Activated T-cell treated with anti-CD3 and anti-CD28 coated beads, Interleukin-2, amount 50 U/mL, for 1 hour (primary cell): ENCODE results near the gene TMEM108.

Source experiments
- DNase-seq: peaks from one replicate; pipeline ENCODE4 v3.0.0-alpha.2; 2020

Gene TMEM108

GRCh38 chr3:133394561-133395311 lies 356.5 kb downstream of the TMEM108 start:
- DNase-seq: no peak

- DNase-seq: no peak
These were observed 358.7 kb downstream of the TMEM108 start for GRCh38 chr3:133396906-133397305.

GRCh38 chr3:133400006-133400515 lies 361.9 kb downstream of the TMEM108 start, which contains the start of gene BFSP2:
Gene BFSP2 (plus strand): TSS chr3:133400056. CDS start chr3:133400084, 28 bp downstream.
- DNase-seq: no peak

GRCh38 chr3:133401374-133402135 lies 363.4 kb downstream of the TMEM108 start:
- no peak for DNase-seq

GRCh38 chr3:133404920-133405319 lies 366.7 kb downstream of the TMEM108 start:
- DNase-seq: no peak

GRCh38 chr3:133408366-133408765 lies 370.2 kb downstream of the TMEM108 start:
- DNase-seq: no peak

- DNase-seq: no peak
These were observed 370.8 kb downstream of the TMEM108 start for GRCh38 chr3:133408961-133409360.

- DNase-seq: no peak
These were observed 372.2 kb downstream of the TMEM108 start for GRCh38 chr3:133410191-133410892.

GRCh38 chr3:133412183-133413132 lies 374.3 kb downstream of the TMEM108 start:
- DNase-seq: no peak

GRCh38 chr3:133413161-133414020 lies 375.2 kb downstream of the TMEM108 start:
- no peak for DNase-seq

- no peak for DNase-seq
These were observed 375.8 kb downstream of the TMEM108 start for GRCh38 chr3:133414021-133414392.

- no peak for DNase-seq
These were observed 380.2 kb downstream of the TMEM108 start for GRCh38 chr3:133418361-133418760.

- no peak for DNase-seq
These were observed 381.1 kb downstream of the TMEM108 start for GRCh38 chr3:133419151-133419909.

GRCh38 chr3:133424937-133425869 lies 387.0 kb downstream of the TMEM108 start:
- no peak for DNase-seq

- DNase-seq: no peak
These were observed 387.7 kb downstream of the TMEM108 start for GRCh38 chr3:133425898-133426297.

GRCh38 chr3:133426721-133427120 lies 388.5 kb downstream of the TMEM108 start:
- no peak for DNase-seq

GRCh38 chr3:133428552-133428951 lies 390.4 kb downstream of the TMEM108 start:
- no peak for DNase-seq

- DNase-seq: no peak
These were observed 390.9 kb downstream of the TMEM108 start for GRCh38 chr3:133429063-133429462.

GRCh38 chr3:133439563-133439962 lies 401.4 kb downstream of the TMEM108 start:
- no peak for DNase-seq
